NCI-H748 (cell line): Measurements from ENCODE around the gene INHA.

Experiments
- DNase-seq: peaks from one replicate; lab custom pipeline; 2025; ENCODE audit not compliant: unreplicated experiment; lab: John Stamatoyannopoulos, UW

INHA gene

GRCh38 chr2:219571311-219572236 is 536 bp upstream of the INHA start, which contains the start of gene OBSL1:
TSS of gene OBSL1 (minus strand) at chr2:219571539. CDS start at chr2:219571232, 307 bp downstream.
- DNase-seq, result peak; percentile 92

- DNase-seq, result no peak
Measured at GRCh38 chr2:219573166-219573565, 1.1 kb downstream of the INHA start.

GRCh38 chr2:219574484-219575311 is 2.6 kb downstream of the INHA start:
- no peak for DNase-seq

GRCh38 chr2:219575566-219576504 is 3.7 kb downstream of the INHA start:
- peak; percentile 44 for DNase-seq

- peak; percentile 94 for DNase-seq
Measured at GRCh38 chr2:219576505-219577388, 4.6 kb downstream of the INHA start.

GRCh38 chr2:219578811-219579613 is 6.9 kb downstream of the INHA start:
- no peak for DNase-seq

GRCh38 chr2:219581346-219581745 is 9.2 kb downstream of the INHA start:
- no peak for DNase-seq

- no peak for DNase-seq
Measured at GRCh38 chr2:219591091-219591490, 19.0 kb downstream of the INHA start.

- no peak for DNase-seq
Measured at GRCh38 chr2:219592736-219593135, 20.6 kb downstream of the INHA start.

GRCh38 chr2:219593154-219593553 is 21.0 kb downstream of the INHA start:
- no peak for DNase-seq

- DNase-seq, result no peak
Measured at GRCh38 chr2:219595256-219595655, 23.1 kb downstream of the INHA start.

GRCh38 chr2:219596954-219597551 is 24.9 kb downstream of the INHA start:
- no peak for DNase-seq

- DNase-seq, result peak; percentile 98
Measured at GRCh38 chr2:219597552-219598307, 25.6 kb downstream of the INHA start, which contains the start of gene STK11IP. TSS of gene STK11IP (plus strand) at chr2:219597857. CDS start at chr2:219598120, 263 bp downstream.

GRCh38 chr2:219598308-219599078 is 26.4 kb downstream of the INHA start:
- peak; percentile 45 for DNase-seq

- DNase-seq, result no peak
Measured at GRCh38 chr2:219603771-219604170, 31.7 kb downstream of the INHA start.

- DNase-seq, result no peak
Measured at GRCh38 chr2:219605607-219605954, 33.5 kb downstream of the INHA start.

GRCh38 chr2:219607931-219608330 is 35.8 kb downstream of the INHA start:
- DNase-seq, result no peak
